HG03575 (cell line): ENCODE results near the gene CACNA2D4.
"Not testable (repeated sequence)": the region's sequence is repeated elsewhere in the genome, so short reads cannot be mapped to it uniquely, and the experiment has no call there.

ENCODE experiments used
- ATAC-seq: cut with Tn5 transposase; IDR thresholded peaks from one replicate; pipeline ENCODE4 v1.9.1; 2021; ENCODE audit not compliant: unreplicated experiment, insufficient number of reproducible peaks, low FRiP score; ENCODE audit errors: extremely low read depth

Gene CACNA2D4

GRCh38 chr12:1826867-1827705 is 91.4 kb downstream of the CACNA2D4 start:
- ATAC-seq = no peak

DNA sequence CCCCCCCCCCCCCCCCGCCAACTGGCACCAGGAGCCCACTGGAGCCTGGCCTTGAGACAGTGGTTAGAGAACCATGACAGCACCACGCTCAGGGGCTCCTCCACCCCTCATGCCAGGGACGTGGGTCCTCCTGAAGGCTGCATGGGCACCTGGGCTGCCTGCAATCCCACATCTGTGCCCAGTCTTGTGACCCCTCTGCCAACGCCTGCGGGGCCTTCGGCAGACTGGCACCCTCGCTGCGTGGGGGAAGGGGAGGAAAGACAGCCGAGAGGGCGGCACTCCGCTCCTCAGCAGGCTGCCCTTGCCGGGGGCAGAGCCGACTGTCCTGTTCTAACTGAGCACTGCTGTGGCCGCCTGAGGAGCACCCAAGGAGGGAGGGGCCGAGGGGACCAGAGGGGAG is 92.1 kb downstream of the CACNA2D4 start:
- ATAC-seq = no peak

DNA sequence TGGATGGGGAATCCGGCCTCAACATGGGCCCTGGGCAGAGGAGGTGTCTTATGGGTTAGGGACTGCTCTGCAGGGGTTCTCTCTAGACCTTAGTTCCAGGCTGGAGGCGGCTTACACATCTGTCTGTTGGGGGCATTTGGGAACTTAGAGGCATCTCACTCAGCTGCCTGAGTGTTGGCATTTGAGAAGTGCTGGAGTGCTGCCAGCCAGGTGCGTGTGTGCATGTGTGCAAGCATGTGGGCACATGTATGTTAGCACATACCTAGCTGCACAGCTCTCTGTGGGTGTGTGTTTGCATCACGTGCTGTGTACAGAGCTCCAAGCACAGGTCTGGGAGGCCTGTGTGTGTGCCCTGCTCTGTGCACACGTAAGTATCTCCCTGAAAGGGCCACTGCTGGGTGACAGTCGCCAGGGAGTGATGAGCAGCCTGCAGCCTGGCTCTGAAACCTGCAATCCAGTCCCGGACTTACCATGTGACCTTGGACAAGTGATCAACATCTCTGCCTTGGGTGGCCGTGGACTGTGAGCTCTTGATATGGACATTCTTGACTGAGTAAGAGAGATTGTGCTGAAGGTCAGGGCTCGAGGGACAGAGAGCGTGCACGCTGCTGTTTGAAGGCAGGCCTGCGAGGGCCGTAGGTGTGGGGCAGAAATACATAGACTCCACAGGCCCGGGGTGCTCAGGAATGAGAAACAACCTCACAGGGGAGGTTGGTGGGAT is 92.9 kb downstream of the CACNA2D4 start:
- ATAC-seq = no peak

GRCh38 chr12:1823237-1823636 is 95.2 kb downstream of the CACNA2D4 start:
- no peak for ATAC-seq

- ATAC-seq = no peak
These were observed 95.8 kb downstream of the CACNA2D4 start for GRCh38 chr12:1822699-1823098.

GRCh38 chr12:1821805-1822204 is 96.6 kb downstream of the CACNA2D4 start:
- ATAC-seq = no peak

DNA sequence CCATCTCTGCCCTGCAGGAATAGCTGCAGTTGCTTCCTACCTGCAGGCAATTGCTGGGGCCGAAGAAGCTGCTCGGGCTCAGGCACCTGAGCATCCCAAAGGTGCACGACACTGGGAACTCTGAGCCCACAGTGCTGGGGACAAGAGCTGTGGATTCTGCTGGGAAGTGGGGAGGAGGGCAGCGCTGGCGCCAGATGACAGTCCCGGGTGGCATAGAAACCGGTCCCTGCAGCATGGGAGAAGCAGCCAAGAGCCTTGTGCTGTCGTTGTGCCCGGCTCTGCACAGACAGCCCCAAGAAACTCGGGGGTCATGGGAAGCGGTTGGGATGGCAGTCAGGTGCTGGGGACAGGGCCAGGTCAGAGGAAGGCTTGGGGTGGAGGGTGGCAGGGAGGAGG is 97.6 kb downstream of the CACNA2D4 start:
- ATAC-seq = no peak

GRCh38 chr12:1820191-1820895 is 98.1 kb downstream of the CACNA2D4 start, which contains the start of gene LRTM2:
Gene LRTM2 (plus strand): TSS chr12:1820565. CDS start chr12:1828149, 7,584 bp downstream.
- ATAC-seq = no peak

- ATAC-seq = no peak
These were observed 98.9 kb downstream of the CACNA2D4 start for GRCh38 chr12:1819571-1819970.

DNA sequence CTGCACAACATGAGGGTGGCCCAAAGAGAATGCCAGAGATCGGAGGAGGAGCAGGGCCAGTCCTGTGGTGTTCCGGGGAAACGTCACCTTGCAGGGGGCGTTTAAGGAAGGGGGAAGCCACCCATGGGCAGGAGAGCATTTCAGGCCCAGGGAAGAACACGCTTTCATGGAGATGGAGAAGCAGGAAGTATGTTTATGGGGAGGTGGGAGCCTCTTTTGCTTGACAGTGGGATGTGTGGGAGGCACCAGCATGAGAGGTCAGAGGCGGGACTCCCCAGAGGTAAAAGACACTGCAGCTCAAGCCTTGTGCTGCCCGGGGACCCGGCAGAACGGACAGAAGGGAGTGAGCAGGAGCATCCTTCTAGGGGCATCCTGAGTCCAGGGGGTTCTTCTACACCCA is 99.4 kb downstream of the CACNA2D4 start:
- ATAC-seq = no peak

DNA sequence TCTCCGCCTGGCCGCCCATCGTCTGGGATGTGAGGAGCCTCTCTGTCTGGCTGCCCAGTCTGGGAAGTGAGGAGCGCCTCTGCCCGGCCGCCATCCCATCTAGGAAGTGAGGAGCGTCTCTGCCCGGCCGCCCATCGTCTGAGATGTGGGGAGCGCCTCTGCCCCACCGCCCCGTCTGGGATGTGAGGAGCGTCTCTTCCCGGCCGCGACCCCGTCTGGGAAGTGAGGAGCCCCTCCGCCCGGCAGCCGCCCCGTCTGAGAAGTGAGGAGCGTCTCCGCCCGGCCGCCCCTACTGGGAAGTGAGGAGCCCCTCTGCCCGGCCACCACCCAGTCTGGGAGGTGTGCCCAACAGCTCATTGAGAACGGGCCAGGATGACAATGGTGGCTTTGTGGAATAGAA is 100.5 kb downstream of the CACNA2D4 start:
- ATAC-seq = not testable (repeated sequence)

DNA sequence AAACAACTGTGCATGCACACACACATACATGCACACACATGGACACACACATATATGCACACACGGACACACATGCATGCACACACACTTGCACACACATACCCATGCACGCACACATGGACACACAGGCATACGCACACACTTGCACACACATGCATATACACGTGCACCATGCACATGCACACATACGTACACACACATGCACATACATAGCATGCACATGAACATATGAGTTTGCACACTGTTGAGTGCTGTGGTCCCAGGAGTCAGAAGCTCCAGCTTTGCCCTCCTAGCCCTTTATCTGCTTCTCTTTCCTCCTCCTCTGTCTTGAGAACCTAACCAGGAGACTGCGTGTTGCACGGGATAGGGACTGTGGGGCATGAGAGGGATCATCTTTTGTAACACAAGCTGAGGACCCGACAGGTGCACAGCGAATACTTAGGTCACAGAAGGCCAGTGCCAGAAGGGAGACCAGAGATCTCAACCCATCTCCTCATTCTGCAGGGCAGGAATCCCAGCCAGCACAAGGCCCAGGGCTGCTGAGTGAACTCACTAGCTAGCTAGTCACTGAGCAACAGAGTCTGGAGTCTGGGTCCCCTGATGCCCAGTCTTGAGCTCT is 101.6 kb downstream of the CACNA2D4 start:
- no peak for ATAC-seq

- ATAC-seq = no peak
These were observed 102.4 kb downstream of the CACNA2D4 start for GRCh38 chr12:1815814-1816729.

- no peak for ATAC-seq
These were observed 103.3 kb downstream of the CACNA2D4 start for GRCh38 chr12:1815108-1815507.

DNA sequence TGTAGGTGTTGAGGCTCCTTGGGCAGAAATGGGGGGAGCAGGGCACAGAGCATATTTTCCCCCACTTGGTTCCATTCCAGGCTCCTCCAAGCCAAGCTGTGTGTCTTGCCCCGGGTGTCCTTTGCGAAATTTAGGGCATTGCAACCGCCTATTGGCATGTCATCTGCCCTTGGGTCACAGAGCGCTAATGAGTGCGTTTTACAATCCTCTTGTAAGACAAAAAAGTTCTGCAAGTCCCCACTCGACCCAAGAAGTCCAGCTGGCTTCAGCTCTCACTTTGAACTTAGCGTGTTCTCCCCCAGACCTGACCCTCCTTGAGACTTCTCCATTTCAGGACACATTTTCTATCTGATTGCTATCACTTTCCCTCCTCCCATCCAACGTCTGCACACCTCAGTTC is 104.2 kb downstream of the CACNA2D4 start:
- ATAC-seq = no peak

DNA sequence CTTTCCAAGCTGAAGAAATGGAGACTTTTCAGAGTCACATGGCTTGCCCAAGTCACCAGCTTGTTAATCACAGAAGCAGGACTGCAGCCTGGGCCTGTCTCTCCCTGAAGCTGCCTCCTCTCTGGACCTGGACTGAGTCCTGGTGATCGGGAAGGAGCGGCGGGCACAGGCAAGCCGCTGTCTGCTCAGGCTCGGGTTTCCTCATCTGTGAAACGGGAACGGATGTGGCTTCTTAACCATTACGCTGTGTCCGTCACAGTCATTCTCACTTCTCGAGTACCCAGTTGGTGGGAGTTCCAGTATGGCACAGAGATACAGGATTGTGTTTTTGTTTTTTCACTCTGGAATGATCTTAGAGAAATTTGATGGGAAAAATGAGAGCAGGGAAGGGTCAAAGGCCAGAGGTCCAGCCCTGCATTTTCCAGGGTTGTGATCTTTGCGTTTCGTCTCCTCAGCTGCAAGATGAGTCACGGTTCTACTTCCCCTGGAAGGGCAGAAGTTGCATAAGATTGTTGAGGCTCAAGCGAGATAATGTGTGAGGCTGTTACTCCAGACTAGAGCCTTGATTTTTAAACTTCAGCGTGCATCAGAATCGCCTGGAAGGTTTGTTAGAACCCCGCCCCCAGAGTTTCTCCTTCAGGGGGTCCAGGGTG is 105.7 kb downstream of the CACNA2D4 start:
- no peak for ATAC-seq

DNA sequence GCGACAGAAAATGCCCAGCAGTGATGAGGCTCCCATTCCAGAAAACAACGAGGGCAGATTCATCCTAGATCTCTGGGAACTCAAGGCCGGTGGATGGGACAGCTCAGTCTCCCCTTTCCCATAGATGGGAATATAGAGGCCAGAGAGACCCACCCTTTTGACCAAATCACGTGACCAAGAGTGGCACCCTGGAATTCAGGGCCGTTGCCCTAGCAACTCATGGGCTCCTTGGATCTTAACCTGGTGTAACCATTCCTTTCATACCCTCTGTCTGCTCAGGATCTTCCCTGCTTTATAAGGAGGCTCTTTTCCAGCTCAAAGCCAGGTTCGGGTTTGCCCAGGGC is 106.5 kb downstream of the CACNA2D4 start:
- no peak for ATAC-seq
